HepG2 (cell line): ENCODE results near the gene CCDC7. TPM values are rescaled to one million over a fixed set of nuclear protein-coding genes. Genes with fewer than 3 reads are reported as not detected.

Source experiments
- ATAC-seq: fragments of 200-7000 bp; cut with Tn5 transposase; 3 replicates; pipeline ENCODE4 v1.9.1; 2020; ENCODE audit warnings: mild to moderate bottlenecking, moderate library complexity
- BruUV-seq: library from RNA; stranded (reverse); fragments of 400-500 nt; replicated peaks from 2 replicates; lab custom pipeline; 2021; lab: Mats Ljungman, UMichigan
- CTCF ChIA-PET: fragments of 300-600 bp; formaldehyde crosslinking; extraction: SDS; loops from one replicate; lab custom pipeline; 2021; ENCODE audit warnings: low total read pairs, inconsistent platforms, low intra/inter-chr PET ratio; lab: Yijun Ruan, JAX
- POLR2A ChIA-PET: fragments of 350-600 bp; sonication (Branson Sonifier 250); formaldehyde crosslinking; loops from one replicate; lab custom pipeline; 2020; ENCODE audit warnings: antibody characterized with exemption, inconsistent platforms; lab: Yijun Ruan, JAX
- DNase-seq: peaks from one replicate; pipeline ENCODE4 v3.0.0-alpha.2; 2015; ENCODE audit warnings: low spot score
- FAIRE-seq: peaks from 3 replicates; lab custom pipeline; 2011; peaks lifted over from hg19 to GRCh38; lab: Jason Lieb, UNC
- H2AFZ ChIP-seq: one replicate; pipeline ENCODE4 v1.6.1; 2011; ENCODE audit warnings: low read length, inconsistent platforms
- H3K27ac ChIP-seq: fragments of 300-600 bp; 3 replicates; pipeline ENCODE4 v1.8.0; 2011; ENCODE audit warnings: mixed run types, mild to moderate bottlenecking, mixed read lengths, low read length, inconsistent platforms; ENCODE audit not compliant: insufficient read depth; ENCODE audit errors: extremely low read length
- H3K27me3 ChIP-seq, 2 experiments: fragments of 200-600 bp in 1 of 2; 2 replicates in 1 of 2; 3 replicates in 1 of 2; pipeline versions ENCODE4 v1.6.0 to v1.8.0; 2011; ENCODE audit warnings: low read length in 2 of 2, mild to moderate bottlenecking in 2 of 2, moderate library complexity in 2 of 2, inconsistent platforms in 1 of 2; ENCODE audit not compliant: insufficient read depth in 2 of 2, control insufficient read depth in 1 of 2
- H3K36me3 ChIP-seq, 2 experiments: fragments of 200-600 bp in 1 of 2; replicated peaks in 1 of 2; 2 replicates in 1 of 2; 3 replicates in 1 of 2; pipeline versions ENCODE4 v1.5.1 to v1.8.0; 2011; ENCODE audit warnings: low read length in 2 of 2, inconsistent platforms in 1 of 2; ENCODE audit not compliant: insufficient read depth in 2 of 2, control insufficient read depth in 1 of 2
- H3K4me1 ChIP-seq: 2 replicates; pipeline ENCODE4 v1.5.1; 2012; ENCODE audit warnings: low read length, inconsistent platforms; ENCODE audit not compliant: insufficient read depth
- H3K4me2 ChIP-seq: 2 replicates; pipeline ENCODE4 v1.6.0; 2011; ENCODE audit warnings: low read depth, low read length, inconsistent platforms
- H3K4me3 ChIP-seq, 3 experiments: fragments of 200-600 bp in 1 of 3; sonication (generic), shearing (Covaris generic) in 1 of 3; replicated peaks in 1 of 3; 2 replicates each; pipeline ENCODE4 v1.5.1; 2011 to 2016; ENCODE audit warnings: low read length in 3 of 3, inconsistent platforms in 2 of 3, low read depth in 2 of 3, mild to moderate bottlenecking in 2 of 3, control low read depth in 1 of 3, mixed read lengths in 1 of 3; ENCODE audit not compliant: insufficient read depth in 1 of 3
- H3K79me2 ChIP-seq: one replicate; pipeline ENCODE4 v1.6.1; 2011; ENCODE audit warnings: low read length, inconsistent platforms; ENCODE audit not compliant: insufficient read depth
- H3K9ac ChIP-seq: 2 replicates; pipeline ENCODE4 v1.6.0; 2011; ENCODE audit warnings: mild to moderate bottlenecking, low read depth, low read length, inconsistent platforms; ENCODE audit not compliant: insufficient read depth
- H3K9me3 ChIP-seq: 2 replicates; pipeline ENCODE4 v1.5.1; 2012; ENCODE audit warnings: mild to moderate bottlenecking, low read length
- H4K20me1 ChIP-seq: 2 replicates; pipeline ENCODE4 v1.6.0; 2011; ENCODE audit warnings: inconsistent platforms, mild to moderate bottlenecking, low read length, moderate library complexity; ENCODE audit not compliant: insufficient read depth
- ATF7 ChIP-seq, 2 experiments: fragments of 450-650 bp in 1 of 2; sonication (generic) in 1 of 2; formaldehyde crosslinking in 1 of 2; IDR thresholded peaks; 2 replicates each; pipeline versions ENCODE4 v1.4.0 to v1.6.1; 2016 to 2020; ENCODE audit warnings: antibody characterized with exemption in 1 of 2, mild to moderate bottlenecking in 1 of 2, missing genetic modification reagents in 1 of 2
- HOXD1 ChIP-seq: sonication (generic); formaldehyde crosslinking; IDR thresholded peaks from 2 replicates; pipeline ENCODE4 v1.5.0; 2020; ENCODE audit warnings: missing genetic modification reagents
- NR1H2 ChIP-seq: sonication (generic); formaldehyde crosslinking; IDR thresholded peaks from 2 replicates; pipeline ENCODE4 v1.8.1; 2022; ENCODE audit warnings: low read depth, missing genetic modification reagents, borderline replicate concordance
- ZNF350 ChIP-seq: sonication (generic); formaldehyde crosslinking; IDR thresholded peaks from 2 replicates; pipeline ENCODE4 v1.4.0; 2020; ENCODE audit warnings: mild to moderate bottlenecking, low read depth, missing genetic modification reagents, borderline replicate concordance
- WGBS: methylation state at CpG from one replicate; pipeline ENCODE4 v1.1.6; 2017; ENCODE audit warnings: low lambda C conversion rate; 5-methylcytosine and 5-hydroxymethylcytosine counted together
- in situ Hi-C: cut with HindIII; loops from 2 replicates; pipeline ENCODE4 v1.10.0; 2017; ENCODE audit warnings: low pct_unique_long_range_greater_than_20kb; ENCODE audit not compliant: extremely low pct_ligation_motif_present
- intact Hi-C: fragments of 100-400 bp; cut with micrococcal nuclease; formaldehyde crosslinking; loops from one replicate; pipeline ENCODE4 v1.10.0; 2022; ENCODE audit not compliant: unreplicated experiment
- polyA plus RNA-seq, 8 experiments: library from polyadenylated mRNA; depleted of rRNA in 3 of 8; stranded (reverse) in 7 of 8; unstranded in 1 of 8; fragments of >200 nt; fragmentation: Illumina TruSeq in 4 of 8; extraction: Trizol in 4 of 8; gene quantifications; 2 replicates each; pipeline versions ENCODE4 v1.2.1 to v1.2.3, GENCODE V29; 2011 to 2016; ENCODE audit warnings: low read depth in 4 of 8, missing spikeins in 1 of 8, mixed read lengths in 1 of 8; ENCODE audit not compliant: insufficient read depth in 1 of 8
- total RNA-seq, 5 experiments: library from RNA; depleted of rRNA; stranded (reverse); fragments of >200 nt; fragmentation: Illumina TruSeq; extraction: Trizol; gene quantifications; 2 replicates each; pipeline ENCODE4 v1.2.3, GENCODE V29; 2016; ENCODE audit warnings: low read depth in 1 of 5

Gene CCDC7
- total and polyA plus RNA-seq, 2 of the 13 experiments (the other 11 are each of a cell fraction or from before 2014, with no cell fraction given) = 0.40 to 1.8 TPM

DNA sequence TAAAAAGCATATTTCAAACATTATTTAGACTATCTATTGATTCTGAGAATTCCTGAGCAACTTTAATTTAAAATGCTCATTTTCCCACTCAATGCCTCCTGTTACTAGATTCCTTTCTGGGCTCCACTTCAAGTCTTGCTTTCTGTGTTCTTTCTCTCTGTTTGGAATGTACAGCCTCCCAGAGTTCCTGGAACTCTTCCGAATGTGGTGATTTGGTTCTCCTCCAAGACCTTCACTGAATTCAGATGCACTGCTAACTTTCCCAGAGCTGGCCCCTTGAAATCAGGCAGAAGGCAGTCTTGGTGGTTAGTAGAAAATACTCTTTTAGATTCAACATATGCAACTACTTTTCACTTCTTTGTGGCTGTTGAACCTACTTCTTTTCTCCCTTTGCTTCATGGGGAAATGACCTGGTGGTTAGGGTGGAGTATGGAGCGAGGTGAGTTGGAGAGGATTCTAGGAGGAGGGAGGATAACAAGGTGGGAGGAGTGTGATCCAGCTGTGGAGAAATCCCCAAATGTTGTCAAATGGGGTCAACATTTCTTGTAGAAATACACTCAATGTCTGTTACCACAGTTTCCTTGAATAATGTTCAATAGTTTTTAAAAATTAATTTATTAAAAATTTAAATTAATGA, 27.9 kb upstream of the CCDC7 start:
- Histone ChIP-seq H3K36me3 (no peaks in the 10 kb centered on the region), H3K27ac (no peak overlapping the region), H3K27me3 (no peaks in the 10 kb centered on the region; a peak in 1 of 5 replicates), H3K9ac (no peak overlapping the region), H4K20me1 (no peaks in the 10 kb centered on the region), H2AFZ (no peak overlapping the region), H3K9me3 (no peaks in the 10 kb centered on the region), H3K79me2 (no peaks in the 10 kb centered on the region), H3K4me3 (no peak overlapping the region), H3K4me1 (peaks cover 8% of the 10 kb centered on the region), H3K4me2 (no peak overlapping the region)
- ATAC-seq (no peak), FAIRE-seq (no peak), DNase-seq (no peak)
- POLR2A ChIA-PET = no interaction called here
- 29% methylated on average over 2 of the region's 2 CpGs for WGBS
- intact Hi-C loops = no loop called here
- no peak for TF ChIP-seq ZNF350
- no peak for TF ChIP-seq NR1H2 (CRISPR knock-in tag)
- in situ Hi-C loops = no loop called here
- BruUV-seq = no TSS peak
- CTCF ChIA-PET = no interaction called here

GRCh38 chr10:32418572-32418971, 27.4 kb upstream of the CCDC7 start:
- Histone ChIP-seq H3K4me2 (no peak overlapping the region), H3K9me3 (no peaks in the 10 kb centered on the region), H3K79me2 (no peaks in the 10 kb centered on the region), H3K27me3 (no peaks in the 10 kb centered on the region; a peak in 1 of 5 replicates), H3K36me3 (no peaks in the 10 kb centered on the region), H2AFZ (no peak overlapping the region), H3K9ac (no peak overlapping the region), H3K4me3 (no peak overlapping the region), H3K4me1 (peaks cover 8% of the 10 kb centered on the region), H3K27ac (no peak overlapping the region), H4K20me1 (no peaks in the 10 kb centered on the region)
- FAIRE-seq (no peak), ATAC-seq (no peak), DNase-seq (no peak)
- TF ChIP-seq ATF7 (IDR thresholded peaks at IDR 0.05) (0 out of 2 replicates have a peak, but pooled peaks have one; percentile 9), ATF7 (CRISPR knock-in tag; IDR thresholded peaks at IDR 0.05) (no peak), HOXD1 (no peak)
- ChIA-PET POLR2A (no interaction called here), CTCF (no interaction called here)
- in situ Hi-C loops = no loop called here
- WGBS = 0% methylated on average over 3 of the region's 3 CpGs
- no TSS peak for BruUV-seq
- intact Hi-C loops = no loop called here
